ENCODE data around the gene SIL1.

DNA sequence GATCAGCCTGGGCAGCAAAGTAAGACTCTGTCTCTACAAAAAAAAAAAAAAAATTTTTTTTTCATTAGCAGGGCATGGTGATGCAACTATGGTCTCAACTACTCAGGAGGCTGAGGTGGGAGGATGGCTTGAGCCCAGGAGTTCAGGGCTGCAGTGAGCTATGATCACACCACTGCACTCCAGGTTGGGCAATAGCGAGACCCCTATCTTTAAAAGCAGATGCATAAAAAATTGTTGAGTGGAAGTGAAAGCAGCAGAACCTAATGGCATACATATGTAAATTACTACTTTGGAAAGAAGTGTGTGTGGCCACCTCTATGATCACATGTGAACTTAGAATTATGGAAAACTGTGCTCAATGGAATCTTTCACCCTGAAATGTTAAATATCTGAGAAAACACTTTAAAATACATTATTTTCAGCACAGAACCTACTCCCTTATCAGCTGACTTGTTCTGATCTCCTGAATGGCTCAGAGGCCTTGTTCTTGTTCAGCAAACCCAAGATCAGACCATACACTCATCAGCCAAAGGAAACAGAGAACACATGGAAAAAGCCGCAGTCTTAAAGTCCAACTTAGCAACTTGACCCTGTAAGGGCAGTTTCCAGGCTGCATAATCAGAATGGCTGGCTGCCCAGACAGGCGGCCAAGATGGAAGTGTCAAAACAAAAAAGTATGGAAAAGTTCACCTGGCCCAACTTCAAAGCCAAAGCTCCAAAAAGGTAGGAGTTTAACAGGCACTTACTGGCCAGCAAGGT lies 56.5 kb downstream of the SIL1 start:
- peak; percentile 54 for TF ChIP-seq YY1 (IDR thresholded peaks at IDR 0.05; ENCODE audit: insufficient read depth, insufficient replicate concordance, low read depth, low read length)
- TF ChIP-seq, protein P1, sequence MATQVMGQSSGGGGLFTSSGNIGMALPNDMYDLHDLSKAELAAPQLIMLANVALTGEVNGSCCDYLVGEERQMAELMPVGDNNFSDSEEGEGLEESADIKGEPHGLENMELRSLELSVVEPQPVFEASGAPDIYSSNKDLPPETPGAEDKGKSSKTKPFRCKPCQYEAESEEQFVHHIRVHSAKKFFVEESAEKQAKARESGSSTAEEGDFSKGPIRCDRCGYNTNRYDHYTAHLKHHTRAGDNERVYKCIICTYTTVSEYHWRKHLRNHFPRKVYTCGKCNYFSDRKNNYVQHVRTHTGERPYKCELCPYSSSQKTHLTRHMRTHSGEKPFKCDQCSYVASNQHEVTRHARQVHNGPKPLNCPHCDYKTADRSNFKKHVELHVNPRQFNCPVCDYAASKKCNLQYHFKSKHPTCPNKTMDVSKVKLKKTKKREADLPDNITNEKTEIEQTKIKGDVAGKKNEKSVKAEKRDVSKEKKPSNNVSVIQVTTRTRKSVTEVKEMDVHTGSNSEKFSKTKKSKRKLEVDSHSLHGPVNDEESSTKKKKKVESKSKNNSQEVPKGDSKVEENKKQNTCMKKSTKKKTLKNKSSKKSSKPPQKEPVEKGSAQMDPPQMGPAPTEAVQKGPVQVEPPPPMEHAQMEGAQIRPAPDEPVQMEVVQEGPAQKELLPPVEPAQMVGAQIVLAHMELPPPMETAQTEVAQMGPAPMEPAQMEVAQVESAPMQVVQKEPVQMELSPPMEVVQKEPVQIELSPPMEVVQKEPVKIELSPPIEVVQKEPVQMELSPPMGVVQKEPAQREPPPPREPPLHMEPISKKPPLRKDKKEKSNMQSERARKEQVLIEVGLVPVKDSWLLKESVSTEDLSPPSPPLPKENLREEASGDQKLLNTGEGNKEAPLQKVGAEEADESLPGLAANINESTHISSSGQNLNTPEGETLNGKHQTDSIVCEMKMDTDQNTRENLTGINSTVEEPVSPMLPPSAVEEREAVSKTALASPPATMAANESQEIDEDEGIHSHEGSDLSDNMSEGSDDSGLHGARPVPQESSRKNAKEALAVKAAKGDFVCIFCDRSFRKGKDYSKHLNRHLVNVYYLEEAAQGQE (IDR thresholded peaks at IDR 0.05; ENCODE audit: borderline replicate concordance in 1 of 2, low read depth in 1 of 2, low read length in 2 of 2): no peak; a peak in 1 of 4 replicates
- TF ChIP-seq ZNF558 (CRISPR knock-in tag; IDR thresholded peaks at IDR 0.05; ENCODE audit: borderline replicate concordance): no peak
- TF ChIP-seq FIP1L1 (IDR thresholded peaks at IDR 0.05; ENCODE audit: borderline replicate concordance, insufficient read depth, low read depth, low read length): no peak
- TF ChIP-seq ZNF780A (CRISPR knock-in tag; IDR thresholded peaks at IDR 0.05): no peak
- TF ChIP-seq ZNF232 (CRISPR knock-in tag; IDR thresholded peaks at IDR 0.05; ENCODE audit: borderline replicate concordance): no peak
